ENCODE results near the gene RGS6. TPM values are rescaled to one million over a fixed set of nuclear protein-coding genes. Genes with fewer than 3 reads are reported as not detected.

The RGS6 gene
- total RNA-seq, 2 experiments from 2014 or later = not detected

- TF ChIP-seq, protein P1, sequence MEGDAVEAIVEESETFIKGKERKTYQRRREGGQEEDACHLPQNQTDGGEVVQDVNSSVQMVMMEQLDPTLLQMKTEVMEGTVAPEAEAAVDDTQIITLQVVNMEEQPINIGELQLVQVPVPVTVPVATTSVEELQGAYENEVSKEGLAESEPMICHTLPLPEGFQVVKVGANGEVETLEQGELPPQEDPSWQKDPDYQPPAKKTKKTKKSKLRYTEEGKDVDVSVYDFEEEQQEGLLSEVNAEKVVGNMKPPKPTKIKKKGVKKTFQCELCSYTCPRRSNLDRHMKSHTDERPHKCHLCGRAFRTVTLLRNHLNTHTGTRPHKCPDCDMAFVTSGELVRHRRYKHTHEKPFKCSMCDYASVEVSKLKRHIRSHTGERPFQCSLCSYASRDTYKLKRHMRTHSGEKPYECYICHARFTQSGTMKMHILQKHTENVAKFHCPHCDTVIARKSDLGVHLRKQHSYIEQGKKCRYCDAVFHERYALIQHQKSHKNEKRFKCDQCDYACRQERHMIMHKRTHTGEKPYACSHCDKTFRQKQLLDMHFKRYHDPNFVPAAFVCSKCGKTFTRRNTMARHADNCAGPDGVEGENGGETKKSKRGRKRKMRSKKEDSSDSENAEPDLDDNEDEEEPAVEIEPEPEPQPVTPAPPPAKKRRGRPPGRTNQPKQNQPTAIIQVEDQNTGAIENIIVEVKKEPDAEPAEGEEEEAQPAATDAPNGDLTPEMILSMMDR (IDR thresholded peaks at IDR 0.05) = no peak
- no peak overlapping the region for H3K27ac ChIP-seq (ENCODE audit: low read depth in 1 of 2, low read length in 2 of 2)
- POLR2A ChIA-PET = no interaction called here
Measured at GRCh38 chr14:72513965-72514659, 581.9 kb downstream of the RGS6 start.

DNA sequence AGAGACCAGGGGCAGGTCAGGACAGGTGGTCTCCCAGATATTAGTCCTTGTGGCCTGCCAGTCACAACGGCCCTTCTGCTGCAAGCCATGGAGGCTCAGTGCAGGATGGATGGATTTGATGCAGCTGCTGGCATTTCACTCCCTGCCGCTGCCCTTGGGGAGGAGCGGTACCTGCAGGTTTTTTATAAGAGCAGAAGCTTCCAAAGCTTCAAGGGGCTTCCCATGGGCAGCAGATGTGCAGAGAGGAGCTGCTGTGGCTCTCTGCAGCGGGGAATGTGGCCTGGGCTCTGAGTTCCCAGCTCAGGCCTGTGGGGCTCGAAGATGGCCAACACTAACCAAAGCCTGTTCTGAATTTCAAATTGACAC is 582.4 kb downstream of the RGS6 start:
- POLR2A ChIA-PET = no interaction called here
- H3K9me3 Mint-ChIP-seq = no peaks in the 10 kb centered on the region

More at GRCh38 chr14:72513965-72514659, 581.9 kb downstream of the RGS6 start:
- no peaks in the 10 kb centered on the region for H3K9me3 Mint-ChIP-seq
- no peak overlapping the region for H3K4me3 Mint-ChIP-seq
- Histone ChIP-seq H3K9me3 (ENCODE audit: control insufficient read depth in 1 of 2, insufficient read depth in 1 of 2, low read length in 2 of 2) (no peaks in the 10 kb centered on the region), H3K4me3 (ENCODE audit: low read length) (no peak overlapping the region), H3K4me1 (ENCODE audit: insufficient read depth, low read length) (peaks cover 29% of the 10 kb centered on the region), H3K36me3 (ENCODE audit: insufficient read depth, low read length) (no peaks in the 10 kb centered on the region), H3K27me3 (ENCODE audit: control insufficient read depth in 1 of 2, insufficient read depth in 2 of 2, low read length in 2 of 2) (no peaks in the 10 kb centered on the region)
- H3K36me3 Mint-ChIP-seq (ENCODE audit: low read depth) = no peaks in the 10 kb centered on the region
- no peak overlapping the region for H3K27ac Mint-ChIP-seq
- intact Hi-C loops (cut with DNase I, micrococcal nuclease) = no loop called here
- ATAC-seq (ENCODE audit: poor library complexity) = no peak
- CTCF ChIA-PET = interaction anchor here (0.9 to 1.9 kb wide), 3 partner anchors 388 to 434 kb away, joined by 3 to 4 read pairs (median 3); no protein-coding TSS in a partner anchor
- peaks cover 26% of the 10 kb centered on the region for H3K4me1 Mint-ChIP-seq (ENCODE audit: low read depth)
- DNase-seq = peak in 3 of 14 experiments; percentile 20 to 22 (median 20)
- H3K27me3 Mint-ChIP-seq = no peaks in the 10 kb centered on the region

DNA sequence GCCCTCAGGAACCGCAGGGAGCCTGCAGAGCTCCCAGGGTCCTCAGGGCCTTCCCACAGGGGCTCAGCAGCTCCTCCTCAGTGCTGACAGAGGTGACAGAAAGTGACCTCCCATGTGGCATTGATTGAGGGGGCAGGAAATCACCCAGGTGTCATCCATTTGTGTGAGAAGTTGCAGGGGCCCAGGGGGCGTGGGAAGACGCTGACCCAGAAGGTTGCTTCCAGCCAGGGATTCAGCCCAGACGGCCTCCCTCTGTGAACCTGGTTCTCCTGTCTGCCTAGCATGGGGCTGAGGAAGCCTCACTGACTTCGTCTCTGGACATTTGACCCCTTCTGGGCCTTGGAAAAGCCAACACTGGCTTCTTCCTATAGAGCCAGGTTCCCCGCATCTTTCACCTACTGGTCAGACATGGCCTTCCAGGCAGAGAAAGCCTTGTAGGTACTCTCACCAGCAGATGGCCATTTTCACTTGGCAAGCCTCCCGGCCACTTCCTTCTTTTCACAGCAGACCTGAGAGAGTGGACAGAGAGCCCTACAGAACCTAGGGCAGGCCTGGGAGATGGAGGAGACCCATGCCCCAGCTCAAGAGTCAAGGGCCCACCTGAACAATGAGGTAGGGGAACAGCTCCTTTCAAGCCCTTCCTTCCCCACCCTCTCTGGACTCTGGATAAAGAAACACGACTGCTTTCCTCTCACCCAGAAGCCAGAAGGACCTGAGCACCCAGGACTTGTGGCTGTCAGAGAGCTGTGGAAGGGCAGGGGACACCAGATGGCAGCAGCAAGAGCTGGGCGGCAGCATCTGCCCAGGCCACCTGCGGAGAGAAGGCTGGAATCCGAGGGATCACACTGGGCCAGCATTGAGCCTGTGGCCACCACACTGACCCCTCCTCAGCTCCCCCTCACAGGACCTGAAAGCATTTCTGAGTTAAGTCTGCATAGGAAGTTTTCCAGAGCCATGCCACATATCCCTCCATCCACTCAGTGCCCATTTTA is 583.8 kb downstream of the RGS6 start:
- POLR2A ChIA-PET = interaction anchor here (1.2 kb wide), 1 partner anchor 389 kb away, joined by 3 read pairs; no protein-coding TSS in a partner anchor
- ATAC-seq (ENCODE audit: poor library complexity) = no peak

More for the DNA sequence above, 582.4 kb downstream of the RGS6 start:
- H3K27ac Mint-ChIP-seq = no peak overlapping the region
- DNase-seq = no peak
- CTCF ChIA-PET = interaction anchor here (1.9 kb wide), 1 partner anchor 434 kb away, joined by 4 read pairs; no protein-coding TSS in a partner anchor
- TF ChIP-seq, protein P1 (IDR thresholded peaks at IDR 0.05) = no peak
- Histone ChIP-seq H3K4me1 (ENCODE audit: insufficient read depth, low read length) (peaks cover 34% of the 10 kb centered on the region), H3K36me3 (ENCODE audit: insufficient read depth, low read length) (no peaks in the 10 kb centered on the region), H3K4me3 (ENCODE audit: low read length) (no peak overlapping the region), H3K27me3 (ENCODE audit: control insufficient read depth in 1 of 2, insufficient read depth in 2 of 2, low read length in 2 of 2) (no peaks in the 10 kb centered on the region), H3K27ac (ENCODE audit: low read depth in 1 of 2, low read length in 2 of 2) (no peak overlapping the region), H3K9me3 (ENCODE audit: control insufficient read depth in 1 of 2, insufficient read depth in 1 of 2, low read length in 2 of 2) (no peaks in the 10 kb centered on the region)
- H3K4me3 Mint-ChIP-seq = no peak overlapping the region
- no peaks in the 10 kb centered on the region for H3K27me3 Mint-ChIP-seq
- ATAC-seq (ENCODE audit: poor library complexity) = no peak
- H3K36me3 Mint-ChIP-seq (ENCODE audit: low read depth) = no peaks in the 10 kb centered on the region
- intact Hi-C loops (cut with DNase I, micrococcal nuclease) = loop anchor here in 1 of 2 experiments (5.0 kb wide), 1 partner anchor 958 kb away; no protein-coding TSS in a partner anchor
- peaks cover 32% of the 10 kb centered on the region for H3K4me1 Mint-ChIP-seq (ENCODE audit: low read depth)

More for the DNA sequence above, 583.8 kb downstream of the RGS6 start:
- no peak overlapping the region for H3K4me3 Mint-ChIP-seq
- intact Hi-C loops (cut with DNase I, micrococcal nuclease) = loop anchor here in 1 of 2 experiments (5.0 kb wide), 1 partner anchor 956 kb away; no protein-coding TSS in a partner anchor
- H3K36me3 Mint-ChIP-seq (ENCODE audit: low read depth) = no peaks in the 10 kb centered on the region
- Histone ChIP-seq H3K9me3 (ENCODE audit: control insufficient read depth in 1 of 2, insufficient read depth in 1 of 2, low read length in 2 of 2) (peaks cover 0 to 5% of the 10 kb centered on the region in 2 experiments), H3K4me1 (ENCODE audit: insufficient read depth, low read length) (peaks cover 35% of the 10 kb centered on the region), H3K4me3 (ENCODE audit: low read length) (no peak overlapping the region), H3K27ac (ENCODE audit: low read depth in 1 of 2, low read length in 2 of 2) (no peak overlapping the region), H3K36me3 (ENCODE audit: insufficient read depth, low read length) (no peaks in the 10 kb centered on the region), H3K27me3 (ENCODE audit: control insufficient read depth in 1 of 2, insufficient read depth in 2 of 2, low read length in 2 of 2) (no peaks in the 10 kb centered on the region)
- H3K27me3 Mint-ChIP-seq = no peaks in the 10 kb centered on the region
- H3K27ac Mint-ChIP-seq = no peak overlapping the region
- CTCF ChIA-PET = interaction anchor here (0.7 to 2.1 kb wide), 4 partner anchors 34 to 432 kb away, joined by 3 to 26 read pairs (median 11); no protein-coding TSS in a partner anchor
- H3K4me1 Mint-ChIP-seq (ENCODE audit: low read depth) = peaks cover 46% of the 10 kb centered on the region
- no peak for DNase-seq
- TF ChIP-seq, protein P1 (IDR thresholded peaks at IDR 0.05) = no peak
- peaks cover 6% of the 10 kb centered on the region for H3K9me3 Mint-ChIP-seq

Measured in CD4-positive, alpha-beta T cell (primary cell).